ENCODE data around the gene MECR. TPM values are rescaled to one million over a fixed set of nuclear protein-coding genes. Genes with fewer than 3 reads are reported as not detected.

The MECR gene
- total RNA-seq, 1 donor from 2014 or later: 33.1 TPM

GRCh38 chr1:29256979-29257804, 26.5 kb upstream of the MECR start:
- no peak for DNase-seq
- intact Hi-C loops (cut with micrococcal nuclease): no loop called here

GRCh38 chr1:29256394-29256793, 25.7 kb upstream of the MECR start:
- intact Hi-C loops (cut with micrococcal nuclease): no loop called here
- DNase-seq (no peak), ATAC-seq (no peak)

More at GRCh38 chr1:29256979-29257804, 26.5 kb upstream of the MECR start:
- no peak for ATAC-seq

DNA sequence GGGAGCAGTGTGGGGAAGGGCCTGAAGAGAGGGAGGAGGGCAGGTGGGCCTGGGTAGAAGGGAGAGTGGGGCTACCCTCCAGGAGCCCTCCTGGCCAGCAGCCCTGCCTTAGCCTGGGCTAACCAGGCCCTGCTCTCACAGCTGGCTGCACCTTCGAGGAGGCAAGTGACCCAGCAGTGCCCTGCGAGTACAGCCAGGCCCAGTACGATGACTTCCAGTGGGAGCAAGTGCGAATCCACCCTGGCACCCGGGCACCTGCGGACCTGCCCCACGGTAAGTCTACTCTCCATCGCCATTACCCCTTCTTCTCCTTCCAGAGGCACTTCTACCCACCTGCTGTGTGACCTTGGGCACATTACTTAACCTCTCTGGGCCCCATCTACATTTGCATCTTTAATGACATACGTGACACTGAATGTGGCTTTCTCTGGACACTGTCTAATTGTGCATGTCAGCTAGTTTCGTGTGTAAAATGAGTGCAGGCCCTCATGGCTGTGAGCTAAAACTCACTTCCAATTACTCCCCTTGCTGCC, 24.5 kb upstream of the MECR start:
- ATAC-seq: no peak
- no peak for DNase-seq
- intact Hi-C loops (cut with micrococcal nuclease): no loop called here

- intact Hi-C loops (cut with micrococcal nuclease): no loop called here
- DNase-seq (no peak), ATAC-seq (no peak)
These were observed 23.6 kb upstream of the MECR start for GRCh38 chr1:29254346-29254745.

DNA sequence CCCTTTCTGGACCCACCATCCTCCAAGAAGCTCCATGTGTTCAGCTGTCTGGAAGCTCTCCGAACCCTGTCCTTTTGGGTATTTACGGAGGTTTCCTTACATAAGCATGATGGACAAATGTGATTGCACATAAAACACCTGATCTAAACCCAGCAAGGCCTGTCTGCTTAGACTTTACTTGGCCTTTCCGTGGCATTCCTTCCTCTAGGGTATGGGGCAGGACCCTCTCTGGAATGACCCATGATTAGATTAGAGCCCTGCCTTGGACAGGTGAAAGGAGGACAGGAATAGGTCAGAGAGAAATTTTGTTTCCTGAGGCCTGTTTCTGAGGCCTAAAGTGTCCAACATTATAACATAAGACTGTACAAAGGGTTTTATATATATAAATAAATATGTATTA, 22.4 kb upstream of the MECR start:
- no peak for DNase-seq
- ATAC-seq: no peak
- intact Hi-C loops (cut with micrococcal nuclease): no loop called here

DNA sequence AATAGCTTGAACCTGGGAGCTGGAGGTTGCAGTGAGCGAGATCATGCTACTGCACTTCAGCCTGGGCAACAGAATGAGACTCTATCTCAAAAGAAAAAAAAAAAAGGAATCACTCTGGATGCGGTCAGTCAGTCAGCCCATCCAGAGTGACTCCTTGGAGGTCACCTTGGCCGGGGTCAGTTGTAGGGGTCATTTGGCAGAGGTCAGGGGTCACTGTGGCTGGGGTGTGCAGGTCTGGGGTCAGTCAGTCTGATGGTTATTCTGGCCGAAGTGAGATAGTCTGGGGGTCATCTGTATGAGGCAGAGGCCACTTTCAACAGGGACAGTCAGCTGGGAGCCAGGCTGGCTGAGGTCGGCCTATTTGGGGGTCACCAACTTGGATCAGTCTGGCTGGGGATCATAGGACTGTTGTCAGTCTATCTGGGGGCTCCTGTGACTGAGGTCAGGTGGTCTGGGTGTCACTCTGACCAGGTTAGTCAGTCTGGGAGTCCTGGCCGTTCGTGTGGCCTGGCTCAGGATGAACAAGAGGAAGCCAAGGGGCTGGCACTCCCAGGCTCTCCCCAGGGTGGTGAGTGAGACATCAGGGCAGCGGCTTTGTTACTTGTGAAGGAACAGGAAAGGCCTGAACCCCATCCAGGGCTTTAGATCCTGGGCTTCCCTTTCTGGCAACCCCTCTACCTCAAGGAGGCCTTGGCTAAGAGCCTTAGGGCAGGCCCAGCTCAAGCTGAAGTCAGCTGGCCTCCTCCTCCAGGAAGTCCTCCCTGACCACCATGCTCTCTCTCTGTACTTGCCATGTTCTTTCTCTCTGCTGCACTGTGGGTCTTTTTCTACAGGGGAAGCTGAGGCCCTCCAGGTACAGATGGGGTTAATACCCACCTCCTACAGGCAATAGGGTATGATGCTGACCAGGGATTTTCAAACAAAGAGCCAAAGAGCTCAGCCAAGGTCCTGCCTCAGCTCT, 20.7 kb upstream of the MECR start:
- intact Hi-C loops (cut with micrococcal nuclease): no loop called here
- DNase-seq (no peak), ATAC-seq (no peak)

DNA sequence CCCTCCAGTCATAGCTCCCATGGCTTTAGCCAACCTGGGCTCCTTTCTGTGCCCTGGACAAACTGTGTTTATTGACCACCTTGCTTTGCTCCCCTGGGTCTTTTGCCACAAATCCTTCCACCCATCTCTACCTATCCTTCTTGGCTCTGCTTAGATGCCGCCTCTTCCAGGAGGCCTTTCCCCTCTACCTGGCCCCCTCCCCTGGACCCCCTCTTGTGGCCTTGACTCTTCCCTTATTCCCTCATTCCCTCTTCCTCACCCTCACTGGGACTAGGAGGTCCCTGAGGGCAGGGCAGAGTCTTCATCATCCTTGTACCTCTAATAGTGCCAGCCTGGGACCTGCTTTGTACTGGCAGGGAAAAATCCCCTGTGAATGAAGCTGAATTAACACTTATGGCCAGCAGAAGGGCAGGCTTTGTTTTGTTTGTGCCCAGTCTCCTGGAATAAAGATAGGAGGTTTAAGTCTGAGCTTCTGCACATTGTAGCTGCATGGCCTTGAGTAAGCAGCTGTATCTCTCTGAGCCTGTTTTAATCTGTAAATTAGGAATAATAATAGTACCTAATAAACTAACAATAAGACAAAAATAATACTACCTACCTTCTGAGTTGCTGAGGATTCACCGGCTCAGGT, 19.3 kb upstream of the MECR start:
- DNase-seq (no peak), ATAC-seq (no peak)
- intact Hi-C loops (cut with micrococcal nuclease): no loop called here

DNA sequence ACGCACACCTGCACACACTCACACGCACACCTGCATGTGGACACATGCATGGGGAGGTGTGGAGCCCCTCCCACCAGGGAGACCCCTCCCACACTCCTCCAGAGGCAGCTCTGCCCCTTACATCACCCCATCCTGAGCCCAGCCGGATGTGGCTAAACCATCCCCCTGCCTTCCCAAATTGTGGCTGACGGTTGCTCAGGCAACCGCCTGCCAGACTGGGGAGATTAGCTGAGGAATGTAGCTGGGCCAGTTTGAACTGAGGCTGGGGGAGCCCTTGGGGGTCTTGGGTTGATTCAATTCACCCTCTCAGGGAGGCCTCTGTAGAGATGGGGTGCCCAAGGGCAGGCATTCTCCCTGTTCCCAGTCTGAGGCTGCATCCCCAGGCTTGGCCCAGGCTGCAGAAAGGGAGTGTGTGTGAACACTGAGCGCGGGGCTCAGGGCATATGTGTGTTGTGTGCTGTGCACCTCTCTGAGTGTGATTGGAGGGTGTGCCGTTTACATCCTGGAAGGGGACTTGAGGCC, 18.5 kb upstream of the MECR start:
- ATAC-seq: no peak
- intact Hi-C loops (cut with micrococcal nuclease): no loop called here
- no peak for DNase-seq

DNA sequence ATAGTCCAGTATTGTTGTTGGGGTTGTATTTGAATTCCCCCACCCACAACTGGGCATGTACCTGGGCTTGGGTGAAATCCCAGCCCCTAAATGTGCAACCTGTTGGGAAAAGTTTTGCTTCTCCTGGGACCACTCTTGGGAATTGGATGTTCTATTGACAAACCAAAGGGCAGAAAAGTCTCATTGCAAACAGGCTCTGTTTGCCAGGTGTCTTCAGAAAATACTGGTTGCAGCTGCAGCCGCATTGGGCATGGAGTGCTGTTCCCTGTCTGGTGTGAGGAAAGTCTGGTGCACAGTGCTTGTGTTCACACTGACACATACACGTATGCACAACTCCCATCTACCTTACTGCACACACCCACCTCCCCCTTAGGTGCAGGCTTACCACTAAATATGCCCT, 17.7 kb upstream of the MECR start:
- ATAC-seq (no peak), DNase-seq (no peak)
- intact Hi-C loops (cut with micrococcal nuclease): no loop called here

- ATAC-seq (no peak), DNase-seq (no peak)
- intact Hi-C loops (cut with micrococcal nuclease): no loop called here
These were observed 17.0 kb upstream of the MECR start for GRCh38 chr1:29247571-29248273.

GRCh38 chr1:29247044-29247443, 16.3 kb upstream of the MECR start:
- ATAC-seq: peak; percentile 35
- intact Hi-C loops (cut with micrococcal nuclease): no loop called here
- DNase-seq: no peak

GRCh38 chr1:29245876-29246275, 15.1 kb upstream of the MECR start:
- intact Hi-C loops (cut with micrococcal nuclease): no loop called here

GRCh38 chr1:29245261-29245660, 14.5 kb upstream of the MECR start:
- DNase-seq: no peak

More at GRCh38 chr1:29245876-29246275, 15.1 kb upstream of the MECR start:
- ATAC-seq: peak; percentile 59
- no peak for DNase-seq

GRCh38 chr1:29243871-29244200, 13.1 kb upstream of the MECR start:
- intact Hi-C loops (cut with micrococcal nuclease): no loop called here
- ATAC-seq: no peak
- no peak for DNase-seq

More at GRCh38 chr1:29245261-29245660, 14.5 kb upstream of the MECR start:
- intact Hi-C loops (cut with micrococcal nuclease): no loop called here
- ATAC-seq: no peak

GRCh38 chr1:29243023-29243870, 12.5 kb upstream of the MECR start:
- ATAC-seq (no peak), DNase-seq (no peak)
- intact Hi-C loops (cut with micrococcal nuclease): no loop called here

DNA sequence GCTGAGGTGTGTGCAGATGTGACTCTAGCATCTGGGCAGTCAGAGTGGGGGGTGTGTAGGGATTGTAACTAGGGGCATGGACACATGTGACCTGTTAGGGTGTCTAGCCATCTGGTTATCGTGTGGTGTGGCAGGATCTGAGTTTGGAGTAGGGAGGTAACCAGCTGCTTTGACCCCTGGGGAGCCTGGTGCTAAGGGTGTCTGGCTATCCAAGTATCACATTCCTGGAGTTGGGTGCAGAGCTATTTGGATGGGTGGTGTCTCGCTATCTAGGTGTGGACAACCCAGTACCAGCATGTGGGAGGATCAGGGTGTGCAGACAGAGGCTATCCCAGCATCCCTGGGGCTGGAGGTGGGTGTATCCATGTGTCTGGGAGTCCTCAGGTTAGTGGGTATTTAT, 10.3 kb upstream of the MECR start:
- ATAC-seq (no peak), DNase-seq (no peak)
- intact Hi-C loops (cut with micrococcal nuclease): no loop called here

GRCh38 chr1:29240400-29240837, 9.7 kb upstream of the MECR start:
- intact Hi-C loops (cut with micrococcal nuclease): no loop called here
- ATAC-seq (no peak), DNase-seq (no peak)

DNA sequence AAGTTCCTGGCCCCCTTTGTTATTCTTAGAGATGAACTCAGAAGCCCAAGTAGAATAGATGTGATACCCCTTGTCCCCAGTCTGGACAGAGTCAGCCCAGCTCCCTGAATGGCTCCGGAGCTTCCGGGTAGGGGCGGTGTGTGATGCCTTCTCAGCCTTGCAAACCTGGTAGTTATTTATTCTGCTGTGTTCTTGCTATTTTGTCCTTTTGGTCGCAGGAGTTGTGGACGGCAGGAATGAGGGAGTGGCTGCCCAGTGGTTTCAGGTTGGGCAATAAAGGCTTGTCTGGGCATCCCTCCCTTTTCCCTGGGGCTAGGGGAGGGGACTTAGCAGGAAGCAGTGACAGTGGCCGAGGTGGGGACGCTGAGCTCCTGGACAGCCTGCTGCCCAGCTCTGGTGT, 8.4 kb upstream of the MECR start:
- intact Hi-C loops (cut with micrococcal nuclease): no loop called here
- no peak for ATAC-seq
- no peak for DNase-seq
